ENCODE data around the gene ZNF432. TPM values are rescaled to one million over a fixed set of nuclear protein-coding genes. Genes with fewer than 3 reads are reported as not detected.

Gene ZNF432
- total and polyA plus RNA-seq, 2 of the 13 experiments (the other 11 are each of a cell fraction or from before 2014, with no cell fraction given), result 4.1 to 8.7 TPM

- TF ChIP-seq, protein P1, sequence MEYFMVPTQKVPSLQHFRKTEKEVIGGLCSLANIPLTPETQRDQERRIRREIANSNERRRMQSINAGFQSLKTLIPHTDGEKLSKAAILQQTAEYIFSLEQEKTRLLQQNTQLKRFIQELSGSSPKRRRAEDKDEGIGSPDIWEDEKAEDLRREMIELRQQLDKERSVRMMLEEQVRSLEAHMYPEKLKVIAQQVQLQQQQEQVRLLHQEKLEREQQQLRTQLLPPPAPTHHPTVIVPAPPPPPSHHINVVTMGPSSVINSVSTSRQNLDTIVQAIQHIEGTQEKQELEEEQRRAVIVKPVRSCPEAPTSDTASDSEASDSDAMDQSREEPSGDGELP (IDR thresholded peaks at IDR 0.05; ENCODE audit: borderline replicate concordance, low read depth), result no peak
- TF ChIP-seq RBM22 (optimal IDR thresholded peaks at IDR 0.05; ENCODE audit: low read length) (no peak), RFXANK (CRISPR knock-in tag; IDR thresholded peaks at IDR 0.05) (no peak), KDM4B (CRISPR knock-in tag; IDR thresholded peaks at IDR 0.05) (no peak), FOXO4 (CRISPR knock-in tag; conservative IDR thresholded peaks at IDR 0.05) (no peak), ZNF562 (CRISPR knock-in tag; IDR thresholded peaks at IDR 0.05; ENCODE audit: borderline replicate concordance) (no peak), ZNF34 (CRISPR knock-in tag; IDR thresholded peaks at IDR 0.05; ENCODE audit: borderline replicate concordance) (no peak), HCFC1 (IDR thresholded peaks at IDR 0.05; ENCODE audit: low read depth, low read length) (peak; percentile 47; the same call in 1 of the 2 replicates), ZNF83 (CRISPR knock-in tag; IDR thresholded peaks at IDR 0.05; ENCODE audit: borderline replicate concordance) (no peak), ATF7 (IDR thresholded peaks at IDR 0.05) (no peak), ATF7 (CRISPR knock-in tag; IDR thresholded peaks at IDR 0.05) (no peak), ZNF629 (CRISPR knock-in tag; conservative IDR thresholded peaks at IDR 0.05) (no peak), TARDBP (CRISPR knock-in tag; IDR thresholded peaks at IDR 0.05) (peak; percentile 45; the same call in 1 of the 2 replicates), ZFY (CRISPR knock-in tag; IDR thresholded peaks at IDR 0.05) (peak; percentile 64), CEBPG (CRISPR knock-in tag; IDR thresholded peaks at IDR 0.05) (no peak), ZNF496 (CRISPR knock-in tag; IDR thresholded peaks at IDR 0.05; ENCODE audit: insufficient replicate concordance) (no peak), POLR2AphosphoS5 (IDR thresholded peaks at IDR 0.05; ENCODE audit: low read depth, low read length) (peak; percentile 87), IRF1 (CRISPR knock-in tag; IDR thresholded peaks at IDR 0.05; ENCODE audit: low read depth) (no peak), ZNF530 (CRISPR knock-in tag; IDR thresholded peaks at IDR 0.05; ENCODE audit: low read depth) (no peak), KDM3A (CRISPR knock-in tag; IDR thresholded peaks at IDR 0.05; ENCODE audit: low read depth) (no peak), SMARCE1 (IDR thresholded peaks at IDR 0.05; ENCODE audit: borderline replicate concordance) (no peak), ZNF136 (CRISPR knock-in tag; IDR thresholded peaks at IDR 0.05; ENCODE audit: low read depth) (no peak), E2F1 (CRISPR knock-in tag; IDR thresholded peaks at IDR 0.05) (peak; percentile 68), PRMT3 (CRISPR knock-in tag; IDR thresholded peaks at IDR 0.05; ENCODE audit: borderline replicate concordance, low read depth) (no peak)
- TF ChIP-seq, protein P2, sequence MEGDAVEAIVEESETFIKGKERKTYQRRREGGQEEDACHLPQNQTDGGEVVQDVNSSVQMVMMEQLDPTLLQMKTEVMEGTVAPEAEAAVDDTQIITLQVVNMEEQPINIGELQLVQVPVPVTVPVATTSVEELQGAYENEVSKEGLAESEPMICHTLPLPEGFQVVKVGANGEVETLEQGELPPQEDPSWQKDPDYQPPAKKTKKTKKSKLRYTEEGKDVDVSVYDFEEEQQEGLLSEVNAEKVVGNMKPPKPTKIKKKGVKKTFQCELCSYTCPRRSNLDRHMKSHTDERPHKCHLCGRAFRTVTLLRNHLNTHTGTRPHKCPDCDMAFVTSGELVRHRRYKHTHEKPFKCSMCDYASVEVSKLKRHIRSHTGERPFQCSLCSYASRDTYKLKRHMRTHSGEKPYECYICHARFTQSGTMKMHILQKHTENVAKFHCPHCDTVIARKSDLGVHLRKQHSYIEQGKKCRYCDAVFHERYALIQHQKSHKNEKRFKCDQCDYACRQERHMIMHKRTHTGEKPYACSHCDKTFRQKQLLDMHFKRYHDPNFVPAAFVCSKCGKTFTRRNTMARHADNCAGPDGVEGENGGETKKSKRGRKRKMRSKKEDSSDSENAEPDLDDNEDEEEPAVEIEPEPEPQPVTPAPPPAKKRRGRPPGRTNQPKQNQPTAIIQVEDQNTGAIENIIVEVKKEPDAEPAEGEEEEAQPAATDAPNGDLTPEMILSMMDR (CRISPR knock-in tag; IDR thresholded peaks at IDR 0.05), result no peak
Observed at GRCh38 chr19:52095172-52096014, 46.8 kb upstream of the ZNF432 start, which contains the start of gene ZNF841 (continued).
